Sigmoid colon (tissue), 4 donors: ENCODE results near the gene FAM76B.

Experiments used
- CTCF ChIP-seq, 4 experiments: fragments of 450-650 bp in 3 of 4; fragments of 200-600 bp in 1 of 4; IDR thresholded peaks; one replicate each; pipeline ENCODE4 v1.5.1; 2016 to 2019; ENCODE audit warnings: antibody characterized with exemption in 4 of 4, mild to moderate bottlenecking in 3 of 4, moderate library complexity in 2 of 4
- EP300 ChIP-seq, 4 donors: sonication (generic); formaldehyde crosslinking; IDR thresholded peaks; one replicate each; pipeline ENCODE4 v1.6.1; 2017; ENCODE audit warnings: antibody characterized with exemption in 4 of 4
- POLR2A ChIP-seq, 2 donors: fragments of 450-650 bp; IDR thresholded peaks; one replicate each; pipeline ENCODE4 v1.6.1; 2016; ENCODE audit warnings: antibody characterized with exemption in 2 of 2, mild to moderate bottlenecking in 2 of 2, moderate library complexity in 2 of 2

GRCh38 chr11:95750101-95750500 is 39.5 kb downstream of the FAM76B start:
- TF ChIP-seq CTCF (IDR thresholded peaks at IDR 0.05) (no peak), EP300 (IDR thresholded peaks at IDR 0.05) (no peak), POLR2A (IDR thresholded peaks at IDR 0.05) (no peak)
